ENCODE data around the gene TENM3. TPM values are rescaled to one million over a fixed set of nuclear protein-coding genes. Genes with fewer than 3 reads are reported as not detected.

TENM3 gene
- total RNA-seq, 1 donor from 2014 or later, result 106 TPM

- H3K4me1 Mint-ChIP-seq, result peaks cover 21% of the 10 kb centered on the region
- no peak overlapping the region for H3K27ac Mint-ChIP-seq
- H3K4me3 Mint-ChIP-seq, result no peak overlapping the region
- DNase-seq (ENCODE audit: low spot score in 2 of 2, unreplicated experiment in 2 of 2), result no peak
- TF ChIP-seq CTCF (IDR thresholded peaks at IDR 0.05; ENCODE audit: unreplicated experiment), result no peak
- H3K36me3 Mint-ChIP-seq, result peaks cover 5% of the 10 kb centered on the region
- peaks cover 5% of the 10 kb centered on the region for H3K9me3 Mint-ChIP-seq
- no peaks in the 10 kb centered on the region for H3K27me3 Mint-ChIP-seq (ENCODE audit: low read depth)
Measured at GRCh38 chr4:182582245-182582644, 339.0 kb downstream of the TENM3 start.

- no peak overlapping the region for H3K4me3 Mint-ChIP-seq
- TF ChIP-seq CTCF (IDR thresholded peaks at IDR 0.05; ENCODE audit: unreplicated experiment), result no peak
- no peaks in the 10 kb centered on the region for H3K27me3 Mint-ChIP-seq (ENCODE audit: low read depth)
- no peak overlapping the region for H3K27ac Mint-ChIP-seq
- H3K36me3 Mint-ChIP-seq, result peaks cover 10% of the 10 kb centered on the region
- no peak for DNase-seq (ENCODE audit: low spot score in 2 of 2, unreplicated experiment in 2 of 2)
- H3K9me3 Mint-ChIP-seq, result peaks cover 9% of the 10 kb centered on the region
- H3K4me1 Mint-ChIP-seq, result peaks cover 19% of the 10 kb centered on the region
Measured at GRCh38 chr4:182583703-182584415, 340.7 kb downstream of the TENM3 start.

- Mint-ChIP-seq H3K4me1 (peaks cover 19% of the 10 kb centered on the region), H3K9me3 (peaks cover 9% of the 10 kb centered on the region), H3K36me3 (peaks cover 13% of the 10 kb centered on the region), H3K4me3 (no peak overlapping the region), H3K27ac (no peak overlapping the region), H3K27me3 (ENCODE audit: low read depth) (no peaks in the 10 kb centered on the region)
- DNase-seq (ENCODE audit: low spot score in 2 of 2, unreplicated experiment in 2 of 2), result no peak
- no peak for TF ChIP-seq CTCF (IDR thresholded peaks at IDR 0.05; ENCODE audit: unreplicated experiment)
Measured at GRCh38 chr4:182585321-182585720, 342.1 kb downstream of the TENM3 start.

GRCh38 chr4:182589100-182589499, 345.9 kb downstream of the TENM3 start:
- peaks cover 8% of the 10 kb centered on the region for H3K4me1 Mint-ChIP-seq
- H3K27ac Mint-ChIP-seq, result no peak overlapping the region
- peaks cover 9% of the 10 kb centered on the region for H3K9me3 Mint-ChIP-seq
- no peak for DNase-seq (ENCODE audit: low spot score in 2 of 2, unreplicated experiment in 2 of 2)
- H3K4me3 Mint-ChIP-seq, result no peak overlapping the region
- no peak for TF ChIP-seq CTCF (IDR thresholded peaks at IDR 0.05; ENCODE audit: unreplicated experiment)
- H3K36me3 Mint-ChIP-seq, result peaks cover 15% of the 10 kb centered on the region
- no peaks in the 10 kb centered on the region for H3K27me3 Mint-ChIP-seq (ENCODE audit: low read depth)

GRCh38 chr4:182593402-182593801, 350.2 kb downstream of the TENM3 start:
- H3K9me3 Mint-ChIP-seq, result no peaks in the 10 kb centered on the region
- no peak overlapping the region for H3K27ac Mint-ChIP-seq
- no peaks in the 10 kb centered on the region for H3K27me3 Mint-ChIP-seq (ENCODE audit: low read depth)

More at GRCh38 chr4:182593402-182593801, 350.2 kb downstream of the TENM3 start:
- peaks cover 9% of the 10 kb centered on the region for H3K36me3 Mint-ChIP-seq
- TF ChIP-seq CTCF (IDR thresholded peaks at IDR 0.05; ENCODE audit: unreplicated experiment), result no peak
- H3K4me3 Mint-ChIP-seq, result no peak overlapping the region
- H3K4me1 Mint-ChIP-seq, result peaks cover 5% of the 10 kb centered on the region
- no peak for DNase-seq (ENCODE audit: low spot score in 2 of 2, unreplicated experiment in 2 of 2)

Measured in mesothelial cell of epicardium (in vitro differentiated cells).